Testis (tissue), 3 donors: ENCODE measurements around the gene DDA1. TPM values are rescaled to one million over a fixed set of nuclear protein-coding genes. Genes with fewer than 3 reads are reported as not detected.

Experiments
- DNase-seq: peaks from one replicate; pipeline ENCODE4 v3.0.0-alpha.2; 2019
- H3K27ac ChIP-seq, 2 donors: fragments of 200-600 bp; sonication (generic); one replicate each; pipeline ENCODE4 v1.5.1; 2019
- H3K27me3 ChIP-seq: fragments of 200-600 bp; sonication (generic); one replicate; pipeline ENCODE4 v1.5.1; 2019
- H3K36me3 ChIP-seq: fragments of 200-600 bp; sonication (generic); one replicate; pipeline ENCODE4 v1.5.1; 2017; ENCODE audit warnings: low read depth; ENCODE audit errors: missing control alignments
- H3K4me1 ChIP-seq: fragments of 200-600 bp; sonication (generic); one replicate; pipeline ENCODE4 v1.5.1; 2019
- H3K4me3 ChIP-seq, 2 donors: fragments of 200-600 bp; sonication (generic); one replicate each; pipeline ENCODE4 v1.5.1; 2017 to 2019
- H3K9me3 ChIP-seq: fragments of 200-600 bp; sonication (generic); one replicate; pipeline ENCODE4 v1.5.1; 2017
- POLR2A ChIP-seq: fragments of 450-650 bp; IDR thresholded peaks from one replicate; pipeline ENCODE4 v1.6.1; 2017; ENCODE audit warnings: antibody characterized with exemption, mild to moderate bottlenecking, moderate library complexity
- WGBS, 2 donors: methylation state at CpG; one replicate each; pipeline ENCODE4 v1.1.5; 2018; 5-methylcytosine and 5-hydroxymethylcytosine counted together
- intact Hi-C: fragments of 100-400 bp; cut with DNase I; formaldehyde crosslinking; loops from one replicate; pipeline ENCODE4 v1.15.1; 2023; ENCODE audit warnings: low total_unique reads
- polyA plus RNA-seq: library from polyadenylated mRNA; stranded (reverse); fragments of 350-450 nt; fragmentation: Illumina TruSeq; extraction: RNeasy Lipid Tissue Mini Kit (QIAGEN cat#74804); gene quantifications from one replicate; pipeline ENCODE4 v1.2.3, GENCODE V29; 2014; ENCODE audit warnings: low read depth, low replicate concordance; ENCODE audit not compliant: insufficient read depth
- total RNA-seq, 2 donors: library from RNA; depleted of rRNA; stranded (reverse); fragments of >200 nt; gene quantifications; one replicate each; pipeline ENCODE4 v1.2.3, GENCODE V29; 2016
- TF ChIP-seq, protein P1 (sequence below), 3 experiments: fragments of 450-650 bp in 2 of 3; fragments of 200-600 bp in 1 of 3; sonication (generic) in 1 of 3; IDR thresholded peaks; one replicate each; pipeline ENCODE4 v1.5.1; 2016 to 2019; ENCODE audit warnings: antibody characterized with exemption in 3 of 3, mild to moderate bottlenecking in 2 of 3, moderate library complexity in 1 of 3

DDA1 gene
- total and polyA plus RNA-seq, 3 donors from 2014 or later, result 46.4 to 123 (median 55.5) TPM

DNA sequence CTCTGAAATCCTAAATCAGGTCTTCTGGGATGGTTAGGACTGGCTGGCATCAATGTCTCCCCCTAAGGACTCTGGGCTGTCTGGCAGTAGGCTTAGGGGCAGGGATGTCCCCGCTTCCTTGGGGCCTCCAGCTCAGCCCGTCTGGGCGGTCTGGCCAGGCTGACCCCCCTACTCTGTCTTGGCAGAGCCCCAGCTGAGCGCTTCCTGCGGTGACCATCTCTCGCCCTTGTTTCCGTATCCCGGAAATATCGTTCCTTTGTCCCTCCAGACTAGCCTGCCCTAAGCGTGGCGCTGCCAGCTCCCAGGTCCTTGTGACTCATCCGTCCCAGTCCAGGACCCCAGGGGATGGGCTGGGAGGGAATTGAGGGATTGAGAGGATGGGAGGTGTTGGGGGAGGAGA is 39.3 kb downstream of the DDA1 start:
- Histone ChIP-seq H3K4me3 (no peak overlapping the region), H3K27ac (peak overlapping the region; percentile 31 to 45), H3K9me3 (no peaks in the 10 kb centered on the region), H3K36me3 (no peaks in the 10 kb centered on the region), H3K27me3 (no peaks in the 10 kb centered on the region), H3K4me1 (peaks cover 12% of the 10 kb centered on the region)
- WGBS, 2 donors, result 16 to 30% methylated on average over 11 to 12 of the region's 12 CpGs
- TF ChIP-seq POLR2A, result no peak
- TF ChIP-seq, protein P1, sequence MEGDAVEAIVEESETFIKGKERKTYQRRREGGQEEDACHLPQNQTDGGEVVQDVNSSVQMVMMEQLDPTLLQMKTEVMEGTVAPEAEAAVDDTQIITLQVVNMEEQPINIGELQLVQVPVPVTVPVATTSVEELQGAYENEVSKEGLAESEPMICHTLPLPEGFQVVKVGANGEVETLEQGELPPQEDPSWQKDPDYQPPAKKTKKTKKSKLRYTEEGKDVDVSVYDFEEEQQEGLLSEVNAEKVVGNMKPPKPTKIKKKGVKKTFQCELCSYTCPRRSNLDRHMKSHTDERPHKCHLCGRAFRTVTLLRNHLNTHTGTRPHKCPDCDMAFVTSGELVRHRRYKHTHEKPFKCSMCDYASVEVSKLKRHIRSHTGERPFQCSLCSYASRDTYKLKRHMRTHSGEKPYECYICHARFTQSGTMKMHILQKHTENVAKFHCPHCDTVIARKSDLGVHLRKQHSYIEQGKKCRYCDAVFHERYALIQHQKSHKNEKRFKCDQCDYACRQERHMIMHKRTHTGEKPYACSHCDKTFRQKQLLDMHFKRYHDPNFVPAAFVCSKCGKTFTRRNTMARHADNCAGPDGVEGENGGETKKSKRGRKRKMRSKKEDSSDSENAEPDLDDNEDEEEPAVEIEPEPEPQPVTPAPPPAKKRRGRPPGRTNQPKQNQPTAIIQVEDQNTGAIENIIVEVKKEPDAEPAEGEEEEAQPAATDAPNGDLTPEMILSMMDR (IDR thresholded peaks at IDR 0.05), result no peak
- no peak for DNase-seq
- intact Hi-C loops, result loop anchor here (5.0 kb wide), 1 partner anchor 39 kb away; no protein-coding TSS in a partner anchor

DNA sequence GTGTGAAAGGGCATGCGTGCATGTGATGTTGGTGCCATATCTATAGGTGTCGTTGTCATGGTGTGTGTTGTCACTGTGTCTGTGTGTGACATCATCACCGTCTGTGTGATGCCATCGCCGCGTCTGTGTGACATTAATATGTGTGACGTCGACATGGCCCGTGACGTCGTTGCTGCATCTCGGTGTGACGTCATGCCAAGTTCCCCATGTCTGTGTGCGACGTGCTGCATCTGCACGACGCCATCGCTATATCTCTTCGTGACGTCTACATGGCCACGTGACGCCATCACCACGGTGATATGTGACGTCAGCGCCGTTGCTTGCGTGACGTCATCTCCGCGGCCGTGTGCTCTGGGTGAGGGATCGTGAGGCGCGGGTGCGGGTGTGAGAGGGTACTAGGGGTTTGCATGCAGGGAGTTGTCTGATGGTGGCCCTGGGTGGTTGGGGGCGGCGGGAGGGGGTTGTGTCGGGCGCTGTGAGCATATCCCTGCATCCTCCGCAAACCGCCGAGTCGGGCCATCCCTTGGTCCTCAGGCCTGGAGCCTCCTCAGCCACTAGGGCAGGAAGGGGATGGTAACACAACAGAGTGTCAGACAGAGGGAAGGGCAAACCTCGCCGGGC is 42.6 kb downstream of the DDA1 start:
- DNase-seq, result no peak
- no peaks in the 10 kb centered on the region for H3K36me3 ChIP-seq
- H3K4me3 ChIP-seq, result peak overlapping the region in 1 of 2 donors; percentile 23
- H3K4me1 ChIP-seq, result peaks cover 10% of the 10 kb centered on the region
- H3K27ac ChIP-seq, result no peak overlapping the region
- H3K27me3 ChIP-seq, result no peaks in the 10 kb centered on the region
- intact Hi-C loops, result no loop called here
- 74 to 78% methylated on average over 31 to 45 of the region's 45 CpGs for WGBS, 2 donors
- TF ChIP-seq, protein P1 (IDR thresholded peaks at IDR 0.05), result no peak
- TF ChIP-seq POLR2A, result no peak
- H3K9me3 ChIP-seq, result no peaks in the 10 kb centered on the region

DNA sequence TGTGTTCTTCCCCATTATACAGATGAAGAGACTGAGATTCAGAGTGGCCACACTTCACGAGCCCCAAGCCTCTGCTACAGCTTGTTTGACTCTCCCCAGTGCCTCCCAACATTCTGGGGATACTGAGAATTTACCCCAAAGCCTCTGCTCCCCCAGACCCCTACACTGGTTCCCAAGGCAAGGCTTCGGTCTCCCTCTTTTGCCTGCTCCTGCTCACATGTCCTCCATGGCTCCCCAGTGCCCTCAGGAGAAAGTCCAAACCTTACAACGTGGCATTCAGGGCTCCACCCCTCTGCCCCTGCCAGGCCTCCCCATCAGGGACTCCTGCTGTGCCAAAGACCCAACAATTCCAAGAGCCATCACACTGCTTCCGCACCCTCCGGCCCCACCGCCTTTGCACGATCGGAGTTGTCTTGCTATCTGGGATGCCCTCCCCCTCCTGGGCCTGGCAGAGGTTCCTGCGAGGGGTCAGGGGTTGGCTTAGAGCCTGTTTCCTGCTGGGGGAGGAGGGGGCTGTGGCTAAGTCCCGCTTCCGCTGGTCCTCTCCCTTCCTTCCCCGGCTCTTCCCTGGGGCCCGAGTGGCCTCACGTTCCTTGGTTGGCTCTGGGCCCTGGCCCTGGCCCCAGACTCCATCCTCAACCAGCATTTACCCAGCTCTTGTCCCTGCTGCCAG is 43.4 kb downstream of the DDA1 start:
- TF ChIP-seq, protein P1 (IDR thresholded peaks at IDR 0.05), result no peak
- no peak for TF ChIP-seq POLR2A
- no peaks in the 10 kb centered on the region for H3K36me3 ChIP-seq
- DNase-seq, result no peak
- no peaks in the 10 kb centered on the region for H3K9me3 ChIP-seq
- H3K4me1 ChIP-seq, result peaks cover 2% of the 10 kb centered on the region
- no peaks in the 10 kb centered on the region for H3K27me3 ChIP-seq
- H3K27ac ChIP-seq, result no peak overlapping the region
- no peak overlapping the region for H3K4me3 ChIP-seq
- WGBS, 2 donors, result 42 to 56% methylated on average over 6 to 14 of the region's 14 CpGs
- intact Hi-C loops, result no loop called here

DNA sequence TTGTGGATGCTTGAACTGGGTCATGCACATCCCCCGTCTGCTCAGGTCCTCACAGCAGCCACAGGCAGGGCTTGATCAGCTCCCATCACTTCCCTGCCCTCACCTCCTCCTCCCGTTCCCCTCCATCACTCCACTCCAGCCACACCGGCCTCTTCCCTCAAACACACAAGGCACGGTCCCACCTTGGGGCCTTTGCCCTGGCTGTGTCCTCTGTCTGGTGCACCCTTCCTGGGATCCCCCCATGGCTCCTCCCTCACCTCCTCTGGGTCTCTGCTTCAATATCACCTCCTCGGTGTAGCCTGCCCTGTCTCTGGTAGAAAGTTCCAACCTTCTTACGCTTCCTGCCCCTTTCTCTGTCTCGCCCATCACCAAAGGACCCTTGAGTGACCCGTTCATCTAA is 44.0 kb downstream of the DDA1 start:
- DNase-seq, result no peak
- Histone ChIP-seq H3K27me3 (no peaks in the 10 kb centered on the region), H3K27ac (no peak overlapping the region), H3K9me3 (no peaks in the 10 kb centered on the region), H3K36me3 (no peaks in the 10 kb centered on the region), H3K4me1 (no peaks in the 10 kb centered on the region), H3K4me3 (no peak overlapping the region)
- intact Hi-C loops, result no loop called here
- TF ChIP-seq, protein P1 (IDR thresholded peaks at IDR 0.05), result no peak
- TF ChIP-seq POLR2A, result no peak
- 82 to 88% methylated on average over 8 of the region's 8 CpGs for WGBS, 2 donors
